Suprapubic skin (tissue), 4 donors: ENCODE results near the gene LANCL1. TPM values are rescaled to one million over a fixed set of nuclear protein-coding genes. Genes with fewer than 3 reads are reported as not detected.

Experiments
- DNase-seq, 2 donors: peaks; one replicate each; pipeline ENCODE4 v3.0.0-alpha.2; 2019; ENCODE audit warnings: low spot score in 2 of 2
- H3K27ac ChIP-seq: fragments of 200-600 bp; sonication (generic); one replicate; pipeline ENCODE4 v1.5.1; 2019
- H3K27me3 ChIP-seq: fragments of 200-600 bp; sonication (generic); one replicate; pipeline ENCODE4 v1.5.1; 2019
- H3K36me3 ChIP-seq: fragments of 200-600 bp; sonication (generic); one replicate; pipeline ENCODE4 v1.5.1; 2019
- H3K4me1 ChIP-seq: fragments of 200-600 bp; sonication (generic); one replicate; pipeline ENCODE4 v1.5.1; 2019
- H3K4me3 ChIP-seq: fragments of 200-600 bp; sonication (generic); one replicate; pipeline ENCODE4 v1.5.1; 2019; ENCODE audit warnings: mild to moderate bottlenecking
- H3K9me3 ChIP-seq: fragments of 200-600 bp; sonication (generic); one replicate; pipeline ENCODE4 v1.5.1; 2019
- CTCF ChIP-seq, 2 donors: fragments of 200-600 bp in 1 of 2; fragments of 450-650 bp in 1 of 2; sonication (generic) in 1 of 2; IDR thresholded peaks; one replicate each; pipeline ENCODE4 v1.5.1; 2016 to 2019; ENCODE audit warnings: antibody characterized with exemption in 2 of 2, mild to moderate bottlenecking in 1 of 2, moderate library complexity in 1 of 2
- EP300 ChIP-seq: sonication (generic); formaldehyde crosslinking; IDR thresholded peaks from one replicate; pipeline ENCODE4 v1.6.1; 2017; ENCODE audit warnings: antibody characterized with exemption
- POLR2A ChIP-seq, 2 donors: fragments of 450-650 bp; IDR thresholded peaks; one replicate each; pipeline ENCODE4 v1.6.1; 2017; ENCODE audit warnings: antibody characterized with exemption in 2 of 2, mild to moderate bottlenecking in 2 of 2, moderate library complexity in 2 of 2
- POLR2AphosphoS5 ChIP-seq, 3 donors: sonication (generic); formaldehyde crosslinking; IDR thresholded peaks; one replicate each; pipeline ENCODE4 v1.6.1; 2017; ENCODE audit warnings: antibody characterized with exemption in 3 of 3
- WGBS: methylation state at CpG from one replicate; pipeline ENCODE4 v1.1.5; 2018; 5-methylcytosine and 5-hydroxymethylcytosine counted together
- total RNA-seq, 4 donors: library from RNA; depleted of rRNA; stranded (reverse); fragments of >200 nt; gene quantifications; one replicate each; pipeline ENCODE4 v1.1.0, GENCODE V29; 2016

Gene LANCL1
- total RNA-seq, 4 donors from 2014 or later = 40.3 to 61.8 (median 53.7) TPM

DNA sequence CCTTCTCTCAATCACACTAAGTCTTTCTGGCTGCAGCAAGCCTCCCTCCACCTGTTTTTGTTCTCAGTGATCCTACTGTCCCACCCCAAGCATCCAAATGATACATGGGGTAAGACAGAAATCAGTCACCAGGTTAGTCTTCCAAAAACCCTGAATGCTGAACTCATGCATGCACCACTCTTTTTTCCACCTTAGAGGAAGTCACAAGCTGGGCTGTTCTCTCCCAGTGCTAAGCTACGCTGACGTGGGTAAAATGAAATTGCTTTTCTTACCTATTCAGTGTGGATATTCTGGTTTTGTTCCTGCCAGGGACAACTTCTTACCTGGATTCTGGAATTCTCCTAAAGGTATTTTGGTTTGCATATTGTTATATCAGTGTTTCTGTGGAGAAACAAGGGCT, 54.2 kb downstream of the LANCL1 start:
- DNase-seq = no peak
- Histone ChIP-seq H3K36me3 (no peaks in the 10 kb centered on the region), H3K27me3 (no peaks in the 10 kb centered on the region), H3K4me3 (no peak overlapping the region), H3K4me1 (no peaks in the 10 kb centered on the region), H3K27ac (no peak overlapping the region), H3K9me3 (peaks cover 7% of the 10 kb centered on the region)
- 65% methylated on average over 2 of the region's 2 CpGs for WGBS
- TF ChIP-seq EP300 = no peak
- TF ChIP-seq POLR2A (IDR thresholded peaks at IDR 0.05) = no peak
- TF ChIP-seq POLR2AphosphoS5 (IDR thresholded peaks at IDR 0.05) = no peak
- TF ChIP-seq CTCF (IDR thresholded peaks at IDR 0.05) = no peak

DNA sequence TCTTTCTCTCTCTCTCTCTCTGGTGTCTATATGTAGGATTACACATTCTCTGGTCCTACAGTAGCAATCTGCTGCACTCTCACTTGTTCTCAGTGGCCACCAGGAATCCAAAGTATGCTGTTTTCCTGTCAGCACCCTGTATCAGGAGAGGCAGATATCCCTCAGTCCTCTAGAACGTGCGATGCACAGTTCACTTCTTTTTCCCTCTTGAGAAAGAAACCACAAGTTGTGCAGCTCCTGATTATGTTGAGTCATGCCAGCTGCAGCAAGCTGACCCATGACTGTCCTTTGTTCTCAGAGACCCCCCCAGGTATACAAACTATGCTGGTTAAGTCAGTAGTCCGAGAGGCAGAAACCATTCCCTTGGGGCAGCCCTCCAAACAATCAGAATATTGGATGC, 54.6 kb downstream of the LANCL1 start:
- DNase-seq = no peak
- TF ChIP-seq CTCF (IDR thresholded peaks at IDR 0.05) = no peak
- TF ChIP-seq EP300 = no peak
- no peak for TF ChIP-seq POLR2AphosphoS5 (IDR thresholded peaks at IDR 0.05)
- TF ChIP-seq POLR2A (IDR thresholded peaks at IDR 0.05) = no peak
- 27% methylated on average over 3 of the region's 3 CpGs for WGBS
- Histone ChIP-seq H3K27me3 (no peaks in the 10 kb centered on the region), H3K4me3 (no peak overlapping the region), H3K4me1 (no peaks in the 10 kb centered on the region), H3K9me3 (peaks cover 7% of the 10 kb centered on the region), H3K36me3 (no peaks in the 10 kb centered on the region), H3K27ac (no peak overlapping the region)

DNA sequence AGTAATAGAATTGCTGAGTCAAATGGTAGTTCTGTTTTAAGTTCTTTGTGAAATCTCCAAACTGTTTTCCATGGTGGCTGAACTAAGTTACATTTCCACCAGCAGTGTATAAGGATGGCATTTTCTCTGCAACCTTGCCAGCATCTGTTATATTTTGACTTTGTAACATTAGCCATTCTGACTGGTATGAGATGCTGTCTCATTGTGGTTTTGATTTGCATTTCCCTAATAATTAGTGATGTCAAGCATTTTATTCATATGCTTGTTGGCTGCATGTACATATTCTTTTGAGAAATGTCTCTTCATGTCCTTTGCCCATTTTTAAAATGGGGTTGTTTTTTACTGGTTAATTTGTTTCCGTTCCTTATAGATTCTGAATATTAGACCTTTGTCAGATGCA, 63.9 kb downstream of the LANCL1 start:
- 97% methylated on average over 1 of the region's 1 CpG for WGBS
- no peak for DNase-seq

DNA sequence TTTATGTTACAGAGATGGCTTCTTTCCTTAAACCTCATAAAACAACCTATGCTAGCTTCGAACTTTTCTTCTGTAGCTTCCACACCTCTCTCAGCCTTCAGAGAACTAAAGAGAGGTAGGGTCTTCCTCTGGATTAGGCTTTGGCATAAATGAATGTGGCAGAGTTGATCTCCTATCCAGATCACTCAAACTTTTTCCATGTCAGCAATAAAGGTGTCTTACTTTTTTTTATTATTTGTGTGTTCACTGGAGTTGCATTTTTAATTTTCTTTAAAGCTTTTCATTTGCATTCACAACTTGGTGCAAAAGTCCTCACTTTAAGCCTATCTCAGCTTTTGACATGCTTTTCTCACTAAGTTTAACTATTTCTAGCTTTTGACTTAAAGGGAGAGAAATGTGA, 66.0 kb downstream of the LANCL1 start:
- no peaks in the 10 kb centered on the region for H3K27me3 ChIP-seq
- WGBS = 88% methylated on average over 1 of the region's 1 CpG
- H3K4me3 ChIP-seq = no peak overlapping the region

More for the DNA sequence above, 63.9 kb downstream of the LANCL1 start:
- Histone ChIP-seq H3K36me3 (no peaks in the 10 kb centered on the region), H3K9me3 (no peaks in the 10 kb centered on the region), H3K27me3 (no peaks in the 10 kb centered on the region), H3K4me3 (no peak overlapping the region), H3K27ac (no peak overlapping the region), H3K4me1 (no peaks in the 10 kb centered on the region)
- TF ChIP-seq EP300 (no peak), CTCF (IDR thresholded peaks at IDR 0.05) (no peak), POLR2A (IDR thresholded peaks at IDR 0.05) (no peak), POLR2AphosphoS5 (IDR thresholded peaks at IDR 0.05) (no peak)

GRCh38 chr2:210399440-210400041, 77.0 kb downstream of the LANCL1 start:
- H3K4me1 ChIP-seq = no peaks in the 10 kb centered on the region
- WGBS = 52% methylated on average over 3 of the region's 3 CpGs
- no peak for DNase-seq
- H3K27ac ChIP-seq = no peak overlapping the region
- TF ChIP-seq CTCF (IDR thresholded peaks at IDR 0.05) (no peak), EP300 (no peak), POLR2A (IDR thresholded peaks at IDR 0.05) (no peak), POLR2AphosphoS5 (IDR thresholded peaks at IDR 0.05) (no peak)
- no peaks in the 10 kb centered on the region for H3K36me3 ChIP-seq
- no peak overlapping the region for H3K4me3 ChIP-seq
- no peaks in the 10 kb centered on the region for H3K27me3 ChIP-seq
- no peaks in the 10 kb centered on the region for H3K9me3 ChIP-seq

More for the DNA sequence above, 66.0 kb downstream of the LANCL1 start:
- H3K27ac ChIP-seq = no peak overlapping the region
- H3K36me3 ChIP-seq = no peaks in the 10 kb centered on the region
- H3K4me1 ChIP-seq = no peaks in the 10 kb centered on the region
- TF ChIP-seq EP300 (no peak), POLR2AphosphoS5 (IDR thresholded peaks at IDR 0.05) (no peak), POLR2A (IDR thresholded peaks at IDR 0.05) (no peak), CTCF (IDR thresholded peaks at IDR 0.05) (no peak)
- DNase-seq = no peak
- H3K9me3 ChIP-seq = no peaks in the 10 kb centered on the region
